Right lobe of liver (tissue), 6 donors: Measurements from ENCODE around the gene MRPL14. TPM values are rescaled to one million over a fixed set of nuclear protein-coding genes. Genes with fewer than 3 reads are reported as not detected.

Experiments
- ATAC-seq, 4 donors: fragments of 200-7000 bp; cut with Tn5 transposase; one replicate each; pipeline ENCODE4 v1.9.1; 2020; ENCODE audit warnings: mild to moderate bottlenecking in 4 of 4, moderate library complexity in 4 of 4
- DNase-seq, 3 donors: peaks; one replicate each; pipeline ENCODE4 v3.0.0-alpha.2; 2020
- H3K27ac ChIP-seq, 3 donors: fragments of 200-600 bp; one replicate each; pipeline ENCODE4 v1.8.0; 2022
- H3K27me3 ChIP-seq, 2 donors: fragments of 200-600 bp; one replicate each; pipeline ENCODE4 v1.8.0; 2022
- H3K36me3 ChIP-seq, 4 donors: fragments of 200-600 bp; sonication (generic) in 1 of 4; one replicate each; pipeline versions ENCODE4 v1.5.1 to v1.8.0; 2017 to 2022; ENCODE audit warnings: control low read depth in 1 of 4
- H3K4me1 ChIP-seq, 4 donors: fragments of 200-600 bp; sonication (generic) in 1 of 4; one replicate each; pipeline versions ENCODE4 v1.5.1 to v1.8.0; 2017 to 2022; ENCODE audit warnings: control low read depth in 1 of 4
- H3K4me3 ChIP-seq, 3 donors: fragments of 200-600 bp; one replicate each; pipeline ENCODE4 v1.8.0; 2022
- H3K9me3 ChIP-seq, 4 donors: fragments of 200-600 bp; sonication (generic) in 1 of 4; one replicate each; pipeline versions ENCODE4 v1.5.1 to v1.8.0; 2017 to 2022; ENCODE audit warnings: control low read depth in 1 of 4
- CTCF ChIP-seq, 4 donors: fragments of 200-600 bp in 3 of 4; fragments of 450-650 bp in 1 of 4; IDR thresholded peaks; one replicate each; pipeline versions ENCODE4 v1.5.1 to v1.8.0; 2016 to 2022; ENCODE audit warnings: antibody characterized with exemption in 4 of 4, mild to moderate bottlenecking in 2 of 4
- POLR2A ChIP-seq: fragments of 450-650 bp; IDR thresholded peaks from one replicate; pipeline ENCODE4 v1.6.1; 2017; ENCODE audit warnings: antibody characterized with exemption, mild to moderate bottlenecking
- WGBS: methylation state at CpG from one replicate; pipeline ENCODE4 v1.1.6; 2018; ENCODE audit warnings: low coverage, low lambda C conversion rate; ENCODE audit not compliant: insufficient coverage; ENCODE audit errors: missing lambda C conversion rate; 5-methylcytosine and 5-hydroxymethylcytosine counted together
- intact Hi-C, 2 donors: fragments of 100-400 bp; cut with DNase I; formaldehyde crosslinking; loops; one replicate each; pipeline versions ENCODE4 v1.11.2 to v1.14.1; 2022
- total RNA-seq, 6 experiments: library from RNA; depleted of rRNA in 2 of 6; stranded (reverse); fragments of >200 nt in 2 of 6; fragmentation: NEBNext Ultra II Directional in 3 of 6; extraction: Animal tissue kit (Norgen Biotek cat#: 25700) in 3 of 6; gene quantifications; one replicate each; pipeline versions ENCODE4 v1.1.0 to v1.2.4, GENCODE V29; 2016 to 2023
- donor health status: DM: no; HTN: yes; CAD: no.
- donor health status: DM: no; HTN: no; CAD: no.
- donor health status: DM: no; HTN: no; CAD: no.
- donor health status: DM: no; HTN: yes; CAD: no.
- donor health status: DM: no; HTN: yes; CAD: no.

Gene MRPL14
- total RNA-seq, 6 experiments from 2014 or later: 26.5 to 70.0 (median 35.4) TPM

- peaks cover 0 to 5% (median 1%) of the 10 kb centered on the region in 4 donors for H3K36me3 ChIP-seq
- no peaks in the 10 kb centered on the region for H3K27me3 ChIP-seq
- intact Hi-C loops: loop anchor here (5.0 to 10.0 kb wide), 3 partner anchors 50 to 133 kb away; partner anchors contain the start of gene CAPN11 (in 1 of the 2)
- no peak overlapping the region for H3K4me3 ChIP-seq
- H3K9me3 ChIP-seq: no peaks in the 10 kb centered on the region
- TF ChIP-seq CTCF (IDR thresholded peaks at IDR 0.05): no peak
- no peak for TF ChIP-seq POLR2A
- no peak for ATAC-seq
- DNase-seq: no peak
- H3K27ac ChIP-seq: no peak overlapping the region
- 86% methylated on average over 3 of the region's 4 CpGs for WGBS
- peaks cover 0 to 31% (median 3%) of the 10 kb centered on the region in 4 donors for H3K4me1 ChIP-seq
Observed at GRCh38 chr6:44101832-44102231, 25.4 kb downstream of the MRPL14 start.

- ATAC-seq: peak; percentile 60 to 76 (median 72)
- Histone ChIP-seq H3K27me3 (no peaks in the 10 kb centered on the region), H3K4me1 (peaks cover 0 to 21% (median 6%) of the 10 kb centered on the region in 4 donors), H3K4me3 (no peak overlapping the region), H3K9me3 (no peaks in the 10 kb centered on the region), H3K36me3 (peaks cover 0 to 5% (median 1%) of the 10 kb centered on the region in 4 donors), H3K27ac (no peak overlapping the region)
- peak; percentile 53 to 66 (median 62) for TF ChIP-seq CTCF (IDR thresholded peaks at IDR 0.05)
- no peak for TF ChIP-seq POLR2A
- DNase-seq: no peak
- WGBS: 31% methylated on average over 1 of the region's 1 CpG
- intact Hi-C loops: loop anchor here (5.0 to 10.0 kb wide), 3 partner anchors 52 to 135 kb away; partner anchors contain the start of gene CAPN11 (in 1 of the 2)
Observed at GRCh38 chr6:44100088-44100550, 27.1 kb downstream of the MRPL14 start.

- intact Hi-C loops: no loop called here
- TF ChIP-seq CTCF (IDR thresholded peaks at IDR 0.05): no peak
- TF ChIP-seq POLR2A: no peak
- Histone ChIP-seq H3K36me3 (peaks cover 0 to 5% (median 1%) of the 10 kb centered on the region in 4 donors), H3K4me1 (peaks cover 0 to 27% (median 8%) of the 10 kb centered on the region in 4 donors), H3K4me3 (no peak overlapping the region), H3K27ac (no peak overlapping the region), H3K27me3 (no peaks in the 10 kb centered on the region), H3K9me3 (no peaks in the 10 kb centered on the region)
- ATAC-seq: peak in 1 of 4 donors; percentile 8
- no peak for DNase-seq
- WGBS: 7% methylated on average over 1 of the region's 1 CpG
Observed at GRCh38 chr6:44099192-44099591, 28.1 kb downstream of the MRPL14 start.

GRCh38 chr6:44097782-44098317, 29.4 kb downstream of the MRPL14 start:
- TF ChIP-seq CTCF (IDR thresholded peaks at IDR 0.05) (no peak), POLR2A (no peak)
- WGBS: 71% methylated on average over 1 of the region's 2 CpGs

More at GRCh38 chr6:44097782-44098317, 29.4 kb downstream of the MRPL14 start:
- Histone ChIP-seq H3K4me1 (peaks cover 0 to 29% (median 8%) of the 10 kb centered on the region in 4 donors), H3K4me3 (no peak overlapping the region), H3K9me3 (no peaks in the 10 kb centered on the region), H3K27me3 (no peaks in the 10 kb centered on the region), H3K27ac (no peak overlapping the region), H3K36me3 (no peaks in the 10 kb centered on the region)
- intact Hi-C loops: no loop called here
- DNase-seq (no peak), ATAC-seq (no peak)
